GM23338 (cell line): ENCODE measurements around the gene CELSR1.

Source experiments
- CREB1 ChIP-seq: fragments of 250-450 bp; sonication (Bioruptor Pico); IDR thresholded peaks from 2 replicates; pipeline ENCODE4 v1.5.0; 2020; ENCODE audit warnings: low read depth, mild to moderate bottlenecking, moderate library complexity
- EZH2 ChIP-seq: fragments of 200-600 bp; sonication (generic); IDR thresholded peaks from one replicate; pipeline ENCODE4 v1.8.0; 2017; ENCODE audit warnings: antibody characterized with exemption, mild to moderate bottlenecking, low read depth; ENCODE audit not compliant: unreplicated experiment
- EZH2phosphoT487 ChIP-seq: fragments of 200-600 bp; sonication (generic); IDR thresholded peaks from one replicate; pipeline ENCODE4 v1.8.1; 2018; ENCODE audit warnings: antibody characterized with exemption; ENCODE audit not compliant: unreplicated experiment
- JUNB ChIP-seq: IDR thresholded peaks from one replicate; pipeline ENCODE4 v1.6.1; 2016; ENCODE audit warnings: antibody characterized with exemption; ENCODE audit not compliant: unreplicated experiment
- POLR2AphosphoS5 ChIP-seq: IDR thresholded peaks from 2 replicates; pipeline ENCODE4 v1.6.1; 2016; ENCODE audit warnings: antibody characterized with exemption, low read depth
- STAT1 ChIP-seq: IDR thresholded peaks from one replicate; pipeline ENCODE4 v1.6.1; 2016; ENCODE audit warnings: antibody characterized with exemption; ENCODE audit not compliant: unreplicated experiment
- ZNF114 ChIP-seq: fragments of 250-450 bp; sonication (Bioruptor Pico); IDR thresholded peaks from 2 replicates; pipeline ENCODE4 v1.5.0; 2020; ENCODE audit warnings: mild to moderate bottlenecking, moderate library complexity
- TF ChIP-seq, protein P1 (sequence below): IDR thresholded peaks from one replicate; pipeline ENCODE4 v1.6.1; 2018; ENCODE audit warnings: antibody characterized with exemption; ENCODE audit not compliant: unreplicated experiment
- TF ChIP-seq, protein P2 (sequence below), 2 experiments: fragments of 200-600 bp in 1 of 2; sonication (generic) in 1 of 2; conservative IDR thresholded peaks; 2 replicates each; pipeline versions ENCODE4 v1.5.1 to v1.6.1; 2016 to 2017; ENCODE audit warnings: antibody characterized with exemption in 2 of 2, low read depth in 2 of 2, mild to moderate bottlenecking in 2 of 2, moderate library complexity in 1 of 2
- TF ChIP-seq, protein P3 (sequence below): IDR thresholded peaks from 2 replicates; pipeline ENCODE4 v1.6.1; 2016; ENCODE audit warnings: antibody characterized with exemption
- TF ChIP-seq, protein P4 (sequence below): fragments of 250-450 bp; sonication (Bioruptor Pico); IDR thresholded peaks from 2 replicates; pipeline ENCODE4 v1.5.0; 2020; ENCODE audit warnings: mild to moderate bottlenecking, moderate library complexity

DNA sequence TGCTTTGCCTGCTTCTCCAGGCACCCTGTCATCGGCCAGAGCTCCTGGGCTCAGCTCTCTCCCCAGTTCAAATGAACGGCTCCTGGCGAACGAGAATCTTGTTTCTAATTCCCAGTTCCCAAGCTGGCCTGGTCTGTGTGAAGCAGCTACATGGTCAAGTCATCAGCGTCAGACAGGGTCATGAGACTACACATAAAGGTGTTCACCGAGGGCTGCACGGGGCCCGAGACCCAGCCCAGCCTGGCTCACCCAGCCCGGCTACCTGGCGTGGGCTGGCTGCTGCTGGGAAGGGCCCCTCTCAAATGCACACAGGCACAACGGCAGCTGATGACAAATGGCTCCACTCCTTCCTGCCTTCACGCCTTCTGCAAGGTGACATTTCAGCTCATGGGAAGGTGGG is 14.6 kb upstream of the CELSR1 start:
- TF ChIP-seq, protein P1, sequence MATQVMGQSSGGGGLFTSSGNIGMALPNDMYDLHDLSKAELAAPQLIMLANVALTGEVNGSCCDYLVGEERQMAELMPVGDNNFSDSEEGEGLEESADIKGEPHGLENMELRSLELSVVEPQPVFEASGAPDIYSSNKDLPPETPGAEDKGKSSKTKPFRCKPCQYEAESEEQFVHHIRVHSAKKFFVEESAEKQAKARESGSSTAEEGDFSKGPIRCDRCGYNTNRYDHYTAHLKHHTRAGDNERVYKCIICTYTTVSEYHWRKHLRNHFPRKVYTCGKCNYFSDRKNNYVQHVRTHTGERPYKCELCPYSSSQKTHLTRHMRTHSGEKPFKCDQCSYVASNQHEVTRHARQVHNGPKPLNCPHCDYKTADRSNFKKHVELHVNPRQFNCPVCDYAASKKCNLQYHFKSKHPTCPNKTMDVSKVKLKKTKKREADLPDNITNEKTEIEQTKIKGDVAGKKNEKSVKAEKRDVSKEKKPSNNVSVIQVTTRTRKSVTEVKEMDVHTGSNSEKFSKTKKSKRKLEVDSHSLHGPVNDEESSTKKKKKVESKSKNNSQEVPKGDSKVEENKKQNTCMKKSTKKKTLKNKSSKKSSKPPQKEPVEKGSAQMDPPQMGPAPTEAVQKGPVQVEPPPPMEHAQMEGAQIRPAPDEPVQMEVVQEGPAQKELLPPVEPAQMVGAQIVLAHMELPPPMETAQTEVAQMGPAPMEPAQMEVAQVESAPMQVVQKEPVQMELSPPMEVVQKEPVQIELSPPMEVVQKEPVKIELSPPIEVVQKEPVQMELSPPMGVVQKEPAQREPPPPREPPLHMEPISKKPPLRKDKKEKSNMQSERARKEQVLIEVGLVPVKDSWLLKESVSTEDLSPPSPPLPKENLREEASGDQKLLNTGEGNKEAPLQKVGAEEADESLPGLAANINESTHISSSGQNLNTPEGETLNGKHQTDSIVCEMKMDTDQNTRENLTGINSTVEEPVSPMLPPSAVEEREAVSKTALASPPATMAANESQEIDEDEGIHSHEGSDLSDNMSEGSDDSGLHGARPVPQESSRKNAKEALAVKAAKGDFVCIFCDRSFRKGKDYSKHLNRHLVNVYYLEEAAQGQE: no peak
- TF ChIP-seq, protein P2, sequence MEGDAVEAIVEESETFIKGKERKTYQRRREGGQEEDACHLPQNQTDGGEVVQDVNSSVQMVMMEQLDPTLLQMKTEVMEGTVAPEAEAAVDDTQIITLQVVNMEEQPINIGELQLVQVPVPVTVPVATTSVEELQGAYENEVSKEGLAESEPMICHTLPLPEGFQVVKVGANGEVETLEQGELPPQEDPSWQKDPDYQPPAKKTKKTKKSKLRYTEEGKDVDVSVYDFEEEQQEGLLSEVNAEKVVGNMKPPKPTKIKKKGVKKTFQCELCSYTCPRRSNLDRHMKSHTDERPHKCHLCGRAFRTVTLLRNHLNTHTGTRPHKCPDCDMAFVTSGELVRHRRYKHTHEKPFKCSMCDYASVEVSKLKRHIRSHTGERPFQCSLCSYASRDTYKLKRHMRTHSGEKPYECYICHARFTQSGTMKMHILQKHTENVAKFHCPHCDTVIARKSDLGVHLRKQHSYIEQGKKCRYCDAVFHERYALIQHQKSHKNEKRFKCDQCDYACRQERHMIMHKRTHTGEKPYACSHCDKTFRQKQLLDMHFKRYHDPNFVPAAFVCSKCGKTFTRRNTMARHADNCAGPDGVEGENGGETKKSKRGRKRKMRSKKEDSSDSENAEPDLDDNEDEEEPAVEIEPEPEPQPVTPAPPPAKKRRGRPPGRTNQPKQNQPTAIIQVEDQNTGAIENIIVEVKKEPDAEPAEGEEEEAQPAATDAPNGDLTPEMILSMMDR (conservative IDR thresholded peaks at IDR 0.05; ENCODE audit: low read depth in 2 of 2): no peak
- TF ChIP-seq POLR2AphosphoS5: no peak
- no peak for TF ChIP-seq EZH2phosphoT487
- TF ChIP-seq, protein P3, sequence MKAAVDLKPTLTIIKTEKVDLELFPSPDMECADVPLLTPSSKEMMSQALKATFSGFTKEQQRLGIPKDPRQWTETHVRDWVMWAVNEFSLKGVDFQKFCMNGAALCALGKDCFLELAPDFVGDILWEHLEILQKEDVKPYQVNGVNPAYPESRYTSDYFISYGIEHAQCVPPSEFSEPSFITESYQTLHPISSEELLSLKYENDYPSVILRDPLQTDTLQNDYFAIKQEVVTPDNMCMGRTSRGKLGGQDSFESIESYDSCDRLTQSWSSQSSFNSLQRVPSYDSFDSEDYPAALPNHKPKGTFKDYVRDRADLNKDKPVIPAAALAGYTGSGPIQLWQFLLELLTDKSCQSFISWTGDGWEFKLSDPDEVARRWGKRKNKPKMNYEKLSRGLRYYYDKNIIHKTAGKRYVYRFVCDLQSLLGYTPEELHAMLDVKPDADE: no peak
- TF ChIP-seq JUNB: no peak
- TF ChIP-seq EZH2: no peak
- TF ChIP-seq STAT1: no peak
- TF ChIP-seq ZNF114 (CRISPR knock-in tag): no peak
- TF ChIP-seq, protein P4, sequence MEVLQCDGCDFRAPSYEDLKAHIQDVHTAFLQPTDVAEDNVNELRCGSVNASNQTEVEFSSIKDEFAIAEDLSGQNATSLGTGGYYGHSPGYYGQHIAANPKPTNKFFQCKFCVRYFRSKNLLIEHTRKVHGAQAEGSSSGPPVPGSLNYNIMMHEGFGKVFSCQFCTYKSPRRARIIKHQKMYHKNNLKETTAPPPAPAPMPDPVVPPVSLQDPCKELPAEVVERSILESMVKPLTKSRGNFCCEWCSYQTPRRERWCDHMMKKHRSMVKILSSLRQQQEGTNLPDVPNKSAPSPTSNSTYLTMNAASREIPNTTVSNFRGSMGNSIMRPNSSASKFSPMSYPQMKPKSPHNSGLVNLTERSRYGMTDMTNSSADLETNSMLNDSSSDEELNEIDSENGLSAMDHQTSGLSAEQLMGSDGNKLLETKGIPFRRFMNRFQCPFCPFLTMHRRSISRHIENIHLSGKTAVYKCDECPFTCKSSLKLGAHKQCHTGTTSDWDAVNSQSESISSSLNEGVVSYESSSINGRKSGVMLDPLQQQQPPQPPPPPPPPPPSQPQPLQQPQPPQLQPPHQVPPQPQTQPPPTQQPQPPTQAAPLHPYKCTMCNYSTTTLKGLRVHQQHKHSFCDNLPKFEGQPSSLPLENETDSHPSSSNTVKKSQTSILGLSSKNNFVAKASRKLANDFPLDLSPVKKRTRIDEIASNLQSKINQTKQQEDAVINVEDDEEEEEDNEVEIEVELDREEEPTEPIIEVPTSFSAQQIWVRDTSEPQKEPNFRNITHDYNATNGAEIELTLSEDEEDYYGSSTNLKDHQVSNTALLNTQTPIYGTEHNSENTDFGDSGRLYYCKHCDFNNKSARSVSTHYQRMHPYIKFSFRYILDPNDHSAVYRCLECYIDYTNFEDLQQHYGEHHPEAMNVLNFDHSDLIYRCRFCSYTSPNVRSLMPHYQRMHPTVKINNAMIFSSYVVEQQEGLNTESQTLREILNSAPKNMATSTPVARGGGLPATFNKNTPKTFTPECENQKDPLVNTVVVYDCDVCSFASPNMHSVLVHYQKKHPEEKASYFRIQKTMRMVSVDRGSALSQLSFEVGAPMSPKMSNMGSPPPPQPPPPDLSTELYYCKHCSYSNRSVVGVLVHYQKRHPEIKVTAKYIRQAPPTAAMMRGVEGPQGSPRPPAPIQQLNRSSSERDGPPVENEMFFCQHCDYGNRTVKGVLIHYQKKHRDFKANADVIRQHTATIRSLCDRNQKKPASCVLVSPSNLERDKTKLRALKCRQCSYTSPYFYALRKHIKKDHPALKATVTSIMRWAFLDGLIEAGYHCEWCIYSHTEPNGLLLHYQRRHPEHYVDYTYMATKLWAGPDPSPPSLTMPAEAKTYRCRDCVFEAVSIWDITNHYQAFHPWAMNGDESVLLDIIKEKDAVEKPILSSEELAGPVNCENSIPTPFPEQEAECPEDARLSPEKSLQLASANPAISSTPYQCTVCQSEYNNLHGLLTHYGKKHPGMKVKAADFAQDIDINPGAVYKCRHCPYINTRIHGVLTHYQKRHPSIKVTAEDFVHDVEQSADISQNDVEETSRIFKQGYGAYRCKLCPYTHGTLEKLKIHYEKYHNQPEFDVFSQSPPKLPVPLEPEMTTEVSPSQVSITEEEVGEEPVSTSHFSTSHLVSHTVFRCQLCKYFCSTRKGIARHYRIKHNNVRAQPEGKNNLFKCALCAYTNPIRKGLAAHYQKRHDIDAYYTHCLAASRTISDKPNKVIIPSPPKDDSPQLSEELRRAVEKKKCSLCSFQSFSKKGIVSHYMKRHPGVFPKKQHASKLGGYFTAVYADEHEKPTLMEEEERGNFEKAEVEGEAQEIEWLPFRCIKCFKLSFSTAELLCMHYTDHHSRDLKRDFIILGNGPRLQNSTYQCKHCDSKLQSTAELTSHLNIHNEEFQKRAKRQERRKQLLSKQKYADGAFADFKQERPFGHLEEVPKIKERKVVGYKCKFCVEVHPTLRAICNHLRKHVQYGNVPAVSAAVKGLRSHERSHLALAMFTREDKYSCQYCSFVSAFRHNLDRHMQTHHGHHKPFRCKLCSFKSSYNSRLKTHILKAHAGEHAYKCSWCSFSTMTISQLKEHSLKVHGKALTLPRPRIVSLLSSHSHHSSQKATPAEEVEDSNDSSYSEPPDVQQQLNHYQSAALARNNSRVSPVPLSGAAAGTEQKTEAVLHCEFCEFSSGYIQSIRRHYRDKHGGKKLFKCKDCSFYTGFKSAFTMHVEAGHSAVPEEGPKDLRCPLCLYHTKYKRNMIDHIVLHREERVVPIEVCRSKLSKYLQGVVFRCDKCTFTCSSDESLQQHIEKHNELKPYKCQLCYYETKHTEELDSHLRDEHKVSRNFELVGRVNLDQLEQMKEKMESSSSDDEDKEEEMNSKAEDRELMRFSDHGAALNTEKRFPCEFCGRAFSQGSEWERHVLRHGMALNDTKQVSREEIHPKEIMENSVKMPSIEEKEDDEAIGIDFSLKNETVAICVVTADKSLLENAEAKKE (CRISPR knock-in tag): no peak
- TF ChIP-seq CREB1 (CRISPR knock-in tag): no peak
